Fibroblast of skin of right quadriceps (primary cell): ENCODE results near the gene MPV17.
"Not testable (repeated sequence)": the region's sequence is repeated elsewhere in the genome, so short reads cannot be mapped to it uniquely, and the experiment has no call there.

Source experiments
- DNase-seq: peaks from one replicate; pipeline ENCODE4 v3.0.0-alpha.2; 2013

MPV17 gene

GRCh38 chr2:27296481-27296880 lies 26.4 kb downstream of the MPV17 start:
- DNase-seq, result no peak

- no peak for DNase-seq
Observed at GRCh38 chr2:27294928-27295327, 28.0 kb downstream of the MPV17 start.

- no peak for DNase-seq
Observed at GRCh38 chr2:27291865-27292264, 31.0 kb downstream of the MPV17 start.

GRCh38 chr2:27290549-27290948 lies 32.3 kb downstream of the MPV17 start:
- DNase-seq, result no peak

- DNase-seq, result no peak
Observed at GRCh38 chr2:27288610-27289009, 34.3 kb downstream of the MPV17 start.

GRCh38 chr2:27285481-27285880 lies 37.4 kb downstream of the MPV17 start:
- no peak for DNase-seq

- DNase-seq, result no peak
Observed at GRCh38 chr2:27284996-27285395, 37.9 kb downstream of the MPV17 start.

GRCh38 chr2:27282892-27283291 lies 40.0 kb downstream of the MPV17 start:
- no peak for DNase-seq

GRCh38 chr2:27281855-27282559 lies 40.9 kb downstream of the MPV17 start, which contains the start of gene TRIM54:
TSS of gene TRIM54 (plus strand) at chr2:27282429. CDS start at chr2:27282732, 303 bp downstream.
- DNase-seq, result no peak

- no peak for DNase-seq
Observed at GRCh38 chr2:27281442-27281841, 41.5 kb downstream of the MPV17 start.

GRCh38 chr2:27280826-27281225 lies 42.1 kb downstream of the MPV17 start:
- DNase-seq, result no peak

GRCh38 chr2:27278010-27278409 lies 44.9 kb downstream of the MPV17 start:
- DNase-seq, result no peak

GRCh38 chr2:27275211-27276150 lies 47.4 kb downstream of the MPV17 start, which contains the start of gene DNAJC5G:
TSS of gene DNAJC5G (plus strand) at chr2:27275433. CDS start at chr2:27276729, 1,296 bp downstream.
- DNase-seq, result no peak

GRCh38 chr2:27272537-27273522 lies 50.1 kb downstream of the MPV17 start:
- DNase-seq, result not testable (repeated sequence)

- DNase-seq, result no peak
Observed at GRCh38 chr2:27271631-27272340, 51.1 kb downstream of the MPV17 start.

GRCh38 chr2:27270670-27271069 lies 52.2 kb downstream of the MPV17 start:
- DNase-seq, result no peak

- no peak for DNase-seq
Observed at GRCh38 chr2:27270131-27270530, 52.8 kb downstream of the MPV17 start.

GRCh38 chr2:27268296-27268695 lies 54.6 kb downstream of the MPV17 start:
- not testable (repeated sequence) for DNase-seq

- DNase-seq, result no peak
Observed at GRCh38 chr2:27265536-27265870, 57.4 kb downstream of the MPV17 start.

GRCh38 chr2:27264753-27265535 lies 58.0 kb downstream of the MPV17 start:
- peak; percentile 38 for DNase-seq

- no peak for DNase-seq
Observed at GRCh38 chr2:27264253-27264752, 58.6 kb downstream of the MPV17 start.
